NB4 (cell line): Measurements from ENCODE around the gene ESYT2.
"Not testable (repeated sequence)": the region's sequence is repeated elsewhere in the genome, so short reads cannot be mapped to it uniquely, and the experiment has no call there.

ENCODE experiments used
- DNase-seq: peaks from one replicate; pipeline ENCODE4 v3.0.0; 2010; ENCODE audit warnings: low read depth
- H3K4me3 ChIP-seq: one replicate; pipeline ENCODE4 v1.5.1; 2011; ENCODE audit warnings: mild to moderate bottlenecking, low read depth, low read length, moderate library complexity
- MYC ChIP-seq: IDR thresholded peaks from 2 replicates; pipeline ENCODE4 v1.6.1; 2011; ENCODE audit warnings: low read depth, low read length
- POLR2A ChIP-seq: IDR thresholded peaks from 2 replicates; pipeline ENCODE4 v1.6.1; 2011; ENCODE audit warnings: mild to moderate bottlenecking; ENCODE audit not compliant: insufficient read length; ENCODE audit errors: extremely low read depth
- TF ChIP-seq, protein P1 (sequence below): IDR thresholded peaks from 2 replicates; pipeline ENCODE4 v1.6.1; 2011; ENCODE audit warnings: low read depth, low read length
- TF ChIP-seq, protein P2 (sequence below): IDR thresholded peaks from one replicate; pipeline ENCODE4 v1.5.1; 2012; ENCODE audit warnings: low read depth, low read length

The ESYT2 gene

GRCh38 chr7:158843771-158844170 is 14.5 kb upstream of the ESYT2 start:
- DNase-seq, result no peak
- TF ChIP-seq, protein P1, sequence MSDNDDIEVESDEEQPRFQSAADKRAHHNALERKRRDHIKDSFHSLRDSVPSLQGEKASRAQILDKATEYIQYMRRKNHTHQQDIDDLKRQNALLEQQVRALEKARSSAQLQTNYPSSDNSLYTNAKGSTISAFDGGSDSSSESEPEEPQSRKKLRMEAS, result no peak
- TF ChIP-seq POLR2A (no peak), MYC (no peak)
- TF ChIP-seq, protein P2, sequence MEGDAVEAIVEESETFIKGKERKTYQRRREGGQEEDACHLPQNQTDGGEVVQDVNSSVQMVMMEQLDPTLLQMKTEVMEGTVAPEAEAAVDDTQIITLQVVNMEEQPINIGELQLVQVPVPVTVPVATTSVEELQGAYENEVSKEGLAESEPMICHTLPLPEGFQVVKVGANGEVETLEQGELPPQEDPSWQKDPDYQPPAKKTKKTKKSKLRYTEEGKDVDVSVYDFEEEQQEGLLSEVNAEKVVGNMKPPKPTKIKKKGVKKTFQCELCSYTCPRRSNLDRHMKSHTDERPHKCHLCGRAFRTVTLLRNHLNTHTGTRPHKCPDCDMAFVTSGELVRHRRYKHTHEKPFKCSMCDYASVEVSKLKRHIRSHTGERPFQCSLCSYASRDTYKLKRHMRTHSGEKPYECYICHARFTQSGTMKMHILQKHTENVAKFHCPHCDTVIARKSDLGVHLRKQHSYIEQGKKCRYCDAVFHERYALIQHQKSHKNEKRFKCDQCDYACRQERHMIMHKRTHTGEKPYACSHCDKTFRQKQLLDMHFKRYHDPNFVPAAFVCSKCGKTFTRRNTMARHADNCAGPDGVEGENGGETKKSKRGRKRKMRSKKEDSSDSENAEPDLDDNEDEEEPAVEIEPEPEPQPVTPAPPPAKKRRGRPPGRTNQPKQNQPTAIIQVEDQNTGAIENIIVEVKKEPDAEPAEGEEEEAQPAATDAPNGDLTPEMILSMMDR, result no peak
- H3K4me3 ChIP-seq, result no peak overlapping the region

DNA sequence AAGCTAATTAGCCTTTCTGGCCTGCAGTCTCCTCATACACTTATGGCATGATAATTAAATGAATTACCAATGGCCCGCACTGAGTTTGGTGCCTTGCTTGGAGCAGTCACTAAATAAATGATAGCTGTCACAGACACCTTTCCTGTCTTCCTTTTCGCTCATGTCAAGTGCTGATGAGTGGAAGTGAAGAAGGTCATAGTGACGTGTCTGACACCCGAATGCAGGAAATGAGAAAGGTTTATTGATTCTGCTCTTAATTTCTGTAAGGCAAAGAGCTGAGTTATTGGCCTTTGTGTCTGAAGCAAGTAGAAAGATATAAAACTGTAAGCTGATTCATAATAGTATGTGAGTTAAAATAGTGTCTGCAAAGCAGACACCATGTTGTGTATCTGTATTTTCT is 13.2 kb upstream of the ESYT2 start:
- TF ChIP-seq POLR2A (no peak), MYC (no peak)
- TF ChIP-seq, protein P2, result no peak
- TF ChIP-seq, protein P1, result no peak
- DNase-seq, result no peak
- no peak overlapping the region for H3K4me3 ChIP-seq

DNA sequence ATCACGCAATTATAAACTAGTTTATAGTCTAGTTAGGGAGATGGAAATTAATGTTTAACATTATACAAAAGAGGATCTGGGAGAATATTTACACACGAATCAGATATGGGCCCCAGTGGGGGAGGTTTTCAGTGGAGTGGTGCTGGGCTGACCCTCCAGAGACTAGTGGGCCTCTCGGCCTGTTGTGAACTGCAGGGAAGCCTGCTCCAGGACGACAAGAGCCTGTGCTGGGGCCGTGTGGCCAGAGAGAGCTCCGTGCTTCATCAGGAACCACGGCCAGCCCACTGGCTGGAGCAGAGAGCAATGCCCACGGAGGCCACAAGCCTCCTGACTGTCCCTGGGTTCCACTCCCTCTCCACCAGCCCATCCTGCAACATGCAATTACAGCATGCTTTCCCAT is 11.3 kb upstream of the ESYT2 start:
- TF ChIP-seq, protein P2, result no peak
- TF ChIP-seq, protein P1, result no peak
- TF ChIP-seq POLR2A, result no peak
- no peak for TF ChIP-seq MYC
- H3K4me3 ChIP-seq, result no peak overlapping the region
- DNase-seq, result no peak

GRCh38 chr7:158839177-158839576 is 9.9 kb upstream of the ESYT2 start:
- not testable (repeated sequence) for H3K4me3 ChIP-seq, DNase-seq

DNA sequence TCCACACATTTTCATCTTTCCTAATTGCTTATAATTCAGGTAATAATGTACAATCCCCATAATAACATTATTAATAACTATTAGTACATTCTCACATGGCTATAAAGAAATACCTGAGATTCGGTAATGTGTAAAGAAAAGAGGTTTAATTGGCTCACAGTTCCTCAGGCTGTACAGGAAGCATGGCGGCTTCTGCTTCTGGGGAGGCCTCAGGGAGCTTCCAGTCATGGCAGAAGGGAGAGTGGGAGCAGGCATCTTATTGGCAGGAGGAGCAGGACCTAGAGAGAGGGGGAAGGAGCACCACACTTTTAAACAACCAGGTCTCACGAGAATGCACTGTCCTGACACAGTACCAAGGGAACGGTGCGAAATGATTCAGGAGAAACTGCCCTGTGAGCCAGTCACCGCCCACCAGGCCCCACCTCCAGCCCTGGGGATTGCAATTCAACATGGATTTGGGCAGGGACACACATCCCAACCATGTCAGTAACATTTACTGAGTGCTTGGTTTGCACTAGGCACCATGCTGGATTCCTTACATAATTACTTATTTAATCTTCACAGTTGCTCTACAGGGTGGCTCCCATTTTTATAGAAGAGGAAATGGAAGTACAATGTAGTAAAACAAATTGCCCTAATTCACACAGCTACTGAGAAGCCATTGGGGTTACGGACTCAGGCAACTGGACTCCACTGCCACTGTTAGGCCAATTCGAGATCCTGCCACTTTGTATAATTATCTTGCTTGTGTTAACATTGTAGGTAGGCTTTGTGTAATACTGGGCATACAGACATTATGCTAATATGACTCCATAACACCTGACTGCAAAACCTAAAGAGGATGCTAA is 8.7 kb upstream of the ESYT2 start:
- TF ChIP-seq MYC (no peak), POLR2A (no peak)
- TF ChIP-seq, protein P1, result no peak
- TF ChIP-seq, protein P2, result no peak
- DNase-seq, result no peak
- no peak overlapping the region for H3K4me3 ChIP-seq

GRCh38 chr7:158836692-158837091 is 7.4 kb upstream of the ESYT2 start:
- H3K4me3 ChIP-seq, result no peak overlapping the region
- DNase-seq, result no peak
- TF ChIP-seq MYC, result no peak
- TF ChIP-seq, protein P2, result no peak
- TF ChIP-seq, protein P1, result no peak
- no peak for TF ChIP-seq POLR2A
